Metanephros (tissue), 1 donor: ENCODE results near the gene ATP13A2. TPM values are rescaled to one million over a fixed set of nuclear protein-coding genes. Genes with fewer than 3 reads are reported as not detected.

Source experiments
- total RNA-seq: library from RNA; depleted of rRNA; stranded (reverse); fragments of >200 nt; gene quantifications from one replicate; pipeline ENCODE4 v1.2.3, GENCODE V29; 2014

ATP13A2 gene, protein sequence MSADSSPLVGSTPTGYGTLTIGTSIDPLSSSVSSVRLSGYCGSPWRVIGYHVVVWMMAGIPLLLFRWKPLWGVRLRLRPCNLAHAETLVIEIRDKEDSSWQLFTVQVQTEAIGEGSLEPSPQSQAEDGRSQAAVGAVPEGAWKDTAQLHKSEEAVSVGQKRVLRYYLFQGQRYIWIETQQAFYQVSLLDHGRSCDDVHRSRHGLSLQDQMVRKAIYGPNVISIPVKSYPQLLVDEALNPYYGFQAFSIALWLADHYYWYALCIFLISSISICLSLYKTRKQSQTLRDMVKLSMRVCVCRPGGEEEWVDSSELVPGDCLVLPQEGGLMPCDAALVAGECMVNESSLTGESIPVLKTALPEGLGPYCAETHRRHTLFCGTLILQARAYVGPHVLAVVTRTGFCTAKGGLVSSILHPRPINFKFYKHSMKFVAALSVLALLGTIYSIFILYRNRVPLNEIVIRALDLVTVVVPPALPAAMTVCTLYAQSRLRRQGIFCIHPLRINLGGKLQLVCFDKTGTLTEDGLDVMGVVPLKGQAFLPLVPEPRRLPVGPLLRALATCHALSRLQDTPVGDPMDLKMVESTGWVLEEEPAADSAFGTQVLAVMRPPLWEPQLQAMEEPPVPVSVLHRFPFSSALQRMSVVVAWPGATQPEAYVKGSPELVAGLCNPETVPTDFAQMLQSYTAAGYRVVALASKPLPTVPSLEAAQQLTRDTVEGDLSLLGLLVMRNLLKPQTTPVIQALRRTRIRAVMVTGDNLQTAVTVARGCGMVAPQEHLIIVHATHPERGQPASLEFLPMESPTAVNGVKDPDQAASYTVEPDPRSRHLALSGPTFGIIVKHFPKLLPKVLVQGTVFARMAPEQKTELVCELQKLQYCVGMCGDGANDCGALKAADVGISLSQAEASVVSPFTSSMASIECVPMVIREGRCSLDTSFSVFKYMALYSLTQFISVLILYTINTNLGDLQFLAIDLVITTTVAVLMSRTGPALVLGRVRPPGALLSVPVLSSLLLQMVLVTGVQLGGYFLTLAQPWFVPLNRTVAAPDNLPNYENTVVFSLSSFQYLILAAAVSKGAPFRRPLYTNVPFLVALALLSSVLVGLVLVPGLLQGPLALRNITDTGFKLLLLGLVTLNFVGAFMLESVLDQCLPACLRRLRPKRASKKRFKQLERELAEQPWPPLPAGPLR
- total RNA-seq, result 24.7 TPM

DNA sequence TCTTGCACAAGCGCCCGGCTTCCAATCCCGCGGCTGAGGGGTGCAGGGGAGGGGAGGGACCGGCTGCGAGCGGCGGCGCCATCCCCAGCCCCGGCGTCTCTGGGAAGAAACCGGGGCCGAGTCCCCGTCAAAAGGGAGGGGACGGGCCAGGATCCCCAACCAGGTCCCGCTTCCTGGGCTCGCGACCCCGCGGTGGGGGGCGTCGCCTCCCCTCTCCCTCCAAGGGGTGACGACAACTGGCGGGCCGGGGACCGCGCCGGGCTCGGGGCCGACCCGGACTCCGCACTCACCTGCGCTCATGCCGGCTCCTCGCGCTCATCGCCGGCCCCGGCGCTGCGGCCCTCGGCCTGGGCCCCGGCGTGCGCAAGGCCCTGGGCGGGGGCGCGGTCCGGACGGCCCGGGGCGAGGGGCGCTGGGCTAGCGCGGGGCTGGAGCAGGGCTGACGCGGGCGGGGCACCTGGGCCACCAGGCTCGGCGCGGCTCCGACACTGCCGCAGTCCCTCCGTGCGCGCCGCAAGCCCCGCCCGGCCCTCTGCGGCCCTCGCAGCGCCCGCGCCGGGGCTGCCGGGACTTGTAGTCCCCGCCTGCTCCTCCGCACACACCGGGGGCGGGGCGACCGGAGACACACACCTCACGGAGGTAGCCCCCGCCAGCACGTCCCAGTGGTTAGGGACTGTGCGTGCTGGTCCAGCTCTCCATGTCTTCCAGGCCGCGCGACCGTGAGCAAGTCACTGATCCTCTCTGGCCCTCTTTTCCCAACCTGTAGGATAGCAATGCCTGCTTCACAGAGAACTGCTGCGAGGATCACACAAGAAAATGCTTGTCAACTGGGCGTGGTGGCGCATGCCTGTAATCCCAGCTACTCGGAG lies at the start of gene ATP13A2:
Gene ATP13A2, minus strand, starts transcription at position 490 of the 869 bp plus-strand sequence. Its CDS starts 190 bp downstream, at position 300.

DNA sequence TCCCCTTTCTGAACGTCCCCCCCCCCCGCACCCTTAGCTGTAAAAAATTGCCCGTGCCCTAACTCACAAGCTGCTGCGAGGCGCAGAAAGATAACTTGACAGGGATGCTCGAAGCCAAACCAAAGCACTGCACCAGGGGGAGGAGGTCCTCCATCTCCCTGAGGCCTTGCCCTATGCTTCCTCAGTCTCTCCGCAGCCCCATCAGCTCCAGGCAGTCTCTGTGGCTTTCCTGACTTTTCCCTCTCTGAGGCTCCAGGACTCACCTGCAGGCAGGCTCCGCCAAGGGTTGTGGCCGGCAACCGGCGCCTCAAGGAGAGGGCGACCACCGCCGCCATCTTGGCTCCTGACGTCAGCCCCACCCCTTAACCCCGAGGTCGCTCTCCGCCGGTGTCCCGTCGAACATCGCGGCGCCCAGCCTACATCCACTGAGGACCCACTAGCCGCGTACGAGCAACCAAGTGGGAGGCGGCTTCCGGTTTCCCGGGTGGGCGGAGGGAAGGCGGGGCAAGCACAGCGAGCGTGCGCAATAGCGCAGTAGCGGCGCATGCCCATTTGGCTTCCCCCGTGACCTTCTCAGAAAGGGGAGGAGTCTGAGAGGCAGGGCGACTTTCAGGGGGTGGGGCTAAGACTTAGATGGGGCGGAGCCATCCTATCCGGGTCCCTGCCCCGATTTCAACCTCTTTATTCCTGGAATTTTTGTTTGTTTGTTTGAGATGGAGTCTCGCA lies 42.1 kb upstream of the ATP13A2 start, which contains the start of gene SDHB:
Gene SDHB, minus strand, starts transcription at position 348 of the 726 bp plus-strand sequence. Its CDS starts 13 bp downstream, at position 335.

DNA sequence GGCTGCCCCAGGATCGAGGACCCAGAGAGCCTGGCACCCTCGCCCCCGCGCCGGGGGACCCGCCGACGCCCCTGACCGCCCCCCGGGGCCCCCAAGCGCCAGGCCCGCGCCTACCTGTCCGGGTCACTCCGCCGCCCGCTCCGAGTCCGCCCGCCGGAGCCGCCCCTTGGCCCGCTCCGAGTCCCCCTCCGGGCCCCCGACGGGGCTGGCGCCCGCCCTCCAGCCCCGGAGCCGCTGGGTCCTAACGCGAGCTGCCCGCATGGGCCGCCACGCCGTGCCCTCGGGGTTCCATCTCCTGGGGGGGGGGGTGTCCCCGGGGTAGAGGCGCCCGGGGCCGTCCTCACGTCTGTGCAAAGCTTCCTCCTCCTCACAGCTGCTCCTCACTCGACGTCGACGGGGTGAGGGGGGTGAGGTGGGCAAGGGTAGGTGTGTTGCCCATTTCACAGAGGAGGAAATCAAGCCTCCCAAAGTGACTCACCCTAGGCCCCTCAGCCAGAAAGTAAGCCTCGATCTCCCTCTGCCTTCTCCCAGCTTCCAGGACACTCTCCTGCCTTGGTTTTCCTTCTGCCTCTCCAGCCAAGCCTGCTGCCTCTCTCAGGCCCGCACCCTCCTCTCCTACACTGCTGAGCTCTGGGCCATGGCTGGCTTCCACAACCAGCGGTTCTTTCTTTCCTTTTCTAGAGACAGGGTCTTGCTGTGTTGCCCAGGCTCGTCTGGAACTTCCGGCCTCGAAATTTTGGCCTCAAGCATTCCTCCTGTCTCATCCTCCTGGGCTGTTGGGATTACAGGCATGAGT lies 31.1 kb downstream of the ATP13A2 start, which contains the start of gene MFAP2:
Gene MFAP2, minus strand, starts transcription at position 148 of the 796 bp plus-strand sequence. CDS start 2,347 bp downstream, outside the sequence.

Other genes with a start within 250 kb of the ATP13A2 start
- 7,909 TPM for gene RNU1-2, start 115.9 kb downstream of the ATP13A2 start, total RNA-seq
- 31.6 TPM for gene CROCC, start 90.0 kb downstream of the ATP13A2 start, total RNA-seq
- gene MFAP2, start 31.3 kb downstream of the ATP13A2 start, total RNA-seq, result 66.2 TPM
- gene SDHB, start 42.1 kb upstream of the ATP13A2 start, total RNA-seq, result 89.6 TPM
- 21.5 TPM for gene PADI2, start 107.5 kb upstream of the ATP13A2 start, total RNA-seq
- not detected for gene PADI1, start 193.2 kb upstream of the ATP13A2 start, total RNA-seq
- 0.18 TPM for gene PADI3, start 237.2 kb upstream of the ATP13A2 start, total RNA-seq